ENCODE measurements around the gene TAMALIN.

TAMALIN gene

DNA sequence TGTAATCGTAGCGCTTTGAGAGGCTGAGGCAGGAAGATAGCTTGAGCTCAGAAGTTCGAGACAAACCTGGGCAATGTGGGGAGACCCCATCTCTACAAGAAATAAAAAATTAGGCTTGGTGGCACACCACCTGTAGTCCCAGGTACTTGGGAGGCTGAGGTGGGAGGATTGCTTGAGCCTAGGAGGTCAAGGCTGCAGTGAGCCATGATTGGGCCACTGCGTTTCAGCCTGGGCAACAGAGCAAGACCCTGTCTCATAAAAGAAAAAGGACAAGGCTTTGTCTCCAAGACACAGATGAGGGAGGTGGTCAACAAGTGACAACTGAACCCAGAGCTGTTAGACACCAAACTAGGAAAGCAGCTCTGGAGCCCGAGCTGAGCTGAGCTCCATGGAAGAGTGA is 14.5 kb upstream of the TAMALIN start:
- ChIA-PET CTCF (interaction anchor here (0.6 to 13.7 kb wide), 15 partner anchors 10 to 103 kb away, joined by 3 to 377 read pairs (median 5); partner anchors contain the start of gene TAMALIN), POLR2A (interaction anchor here (0.6 to 3.3 kb wide), 3 partner anchors 29 to 666 kb away, joined by 4 to 19 read pairs (median 11); no protein-coding TSS in a partner anchor)
- H3K36me3 ChIP-seq (ENCODE audit: control insufficient read depth in 4 of 4, insufficient read depth in 4 of 4, low read length in 3 of 4): peaks cover 0 to 38% (median 13%) of the 10 kb centered on the region in 4 experiments
- H3K9me3 ChIP-seq (ENCODE audit: control extremely low read depth in 1 of 5, control insufficient read depth in 4 of 5, insufficient read depth in 2 of 5, low read depth in 1 of 5, low read length in 4 of 5): no peaks in the 10 kb centered on the region
- H3K4me1 ChIP-seq (ENCODE audit: control extremely low read depth in 1 of 4, control insufficient read depth in 4 of 4, insufficient read depth in 4 of 4, low read length in 3 of 4): peaks cover 0 to 6% (median 0%) of the 10 kb centered on the region in 4 experiments
- 97% methylated on average over 4 of the region's 5 CpGs for WGBS (ENCODE audit: insufficient coverage)
- no peak overlapping the region for H3K27ac ChIP-seq (ENCODE audit: insufficient read depth in 1 of 2, low read depth in 1 of 2, low read length in 2 of 2, poor library complexity in 1 of 2, severe bottlenecking in 2 of 2)
- no peak overlapping the region for H3K4me3 ChIP-seq (ENCODE audit: control insufficient read depth in 1 of 7, extremely low read depth in 1 of 7, insufficient read depth in 4 of 7, low read depth in 2 of 7, low read length in 6 of 7)
- no peaks in the 10 kb centered on the region for H3K27me3 ChIP-seq (replicated peaks in 2 of 5; ENCODE audit: control insufficient read depth in 4 of 5, insufficient read depth in 5 of 5, low read length in 4 of 5)
- DNase-seq: no peak

DNA sequence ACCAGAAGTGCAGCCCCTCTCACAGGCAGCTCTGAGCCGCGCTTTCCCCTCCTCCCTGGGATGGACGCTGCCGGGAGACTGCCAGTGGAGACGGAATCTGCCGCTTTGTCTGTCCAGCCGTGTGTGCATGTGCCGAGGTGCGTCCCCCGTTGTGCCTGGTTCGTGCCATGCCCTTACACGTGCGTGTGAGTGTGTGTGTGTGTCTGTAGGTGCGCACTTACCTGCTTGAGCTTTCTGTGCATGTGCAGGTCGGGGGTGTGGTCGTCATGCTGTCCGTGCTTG is 12.3 kb upstream of the TAMALIN start:
- Histone ChIP-seq H3K36me3 (ENCODE audit: control insufficient read depth in 4 of 4, insufficient read depth in 4 of 4, low read length in 3 of 4) (peaks cover 0 to 41% (median 13%) of the 10 kb centered on the region in 4 experiments), H3K9me3 (ENCODE audit: control extremely low read depth in 1 of 5, control insufficient read depth in 4 of 5, insufficient read depth in 2 of 5, low read depth in 1 of 5, low read length in 4 of 5) (no peaks in the 10 kb centered on the region), H3K27ac (ENCODE audit: insufficient read depth in 1 of 2, low read depth in 1 of 2, low read length in 2 of 2, poor library complexity in 1 of 2, severe bottlenecking in 2 of 2) (no peak overlapping the region), H3K4me1 (ENCODE audit: control extremely low read depth in 1 of 4, control insufficient read depth in 4 of 4, insufficient read depth in 4 of 4, low read length in 3 of 4) (peaks cover 0 to 6% (median 0%) of the 10 kb centered on the region in 4 experiments), H3K27me3 (replicated peaks in 2 of 5; ENCODE audit: control insufficient read depth in 4 of 5, insufficient read depth in 5 of 5, low read length in 4 of 5) (no peaks in the 10 kb centered on the region), H3K4me3 (ENCODE audit: control insufficient read depth in 1 of 7, extremely low read depth in 1 of 7, insufficient read depth in 4 of 7, low read depth in 2 of 7, low read length in 6 of 7) (no peak overlapping the region)
- ChIA-PET CTCF (interaction anchor here (1.2 to 13.7 kb wide), 5 partner anchors 12 to 33 kb away, joined by 3 to 377 read pairs (median 46); partner anchors contain the start of gene TAMALIN), POLR2A (interaction anchor here (0.7 to 3.3 kb wide), 2 partner anchors 28 to 629 kb away, joined by 3 to 19 read pairs; no protein-coding TSS in a partner anchor)
- no peak for DNase-seq
- WGBS (ENCODE audit: insufficient coverage): 100% methylated on average over 3 of the region's 17 CpGs

DNA sequence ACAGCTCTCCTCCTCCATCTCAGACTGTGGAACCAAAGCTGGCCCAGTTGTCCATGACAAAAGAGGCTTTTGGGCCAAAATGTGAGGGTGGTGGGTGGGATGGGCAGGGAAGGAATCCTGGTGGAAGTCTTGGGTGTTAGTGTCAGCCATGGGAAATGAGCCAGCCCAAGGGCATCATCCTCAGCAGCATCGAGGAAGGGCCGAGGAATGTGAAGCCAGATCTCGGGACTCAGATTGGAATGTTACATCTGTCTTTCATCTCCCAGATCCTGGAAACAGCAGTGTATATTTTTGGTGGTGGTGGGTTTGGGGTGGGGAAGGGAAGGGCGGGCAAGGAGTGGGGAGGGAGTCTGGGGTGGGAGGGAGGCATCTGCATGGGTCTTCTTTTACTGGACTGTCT is 11.8 kb upstream of the TAMALIN start:
- whole genome bisulfite sequencing (ENCODE audit: insufficient coverage): 100% methylated on average over 1 of the region's 4 CpGs
- DNase-seq: no peak
- Histone ChIP-seq H3K4me3 (ENCODE audit: control insufficient read depth in 1 of 7, extremely low read depth in 1 of 7, insufficient read depth in 4 of 7, low read depth in 2 of 7, low read length in 6 of 7) (no peak overlapping the region), H3K27me3 (replicated peaks in 2 of 5; ENCODE audit: control insufficient read depth in 4 of 5, insufficient read depth in 5 of 5, low read length in 4 of 5) (no peaks in the 10 kb centered on the region), H3K36me3 (ENCODE audit: control insufficient read depth in 4 of 4, insufficient read depth in 4 of 4, low read length in 3 of 4) (peaks cover 0 to 42% (median 12%) of the 10 kb centered on the region in 4 experiments), H3K4me1 (ENCODE audit: control extremely low read depth in 1 of 4, control insufficient read depth in 4 of 4, insufficient read depth in 4 of 4, low read length in 3 of 4) (peaks cover 0 to 6% (median 0%) of the 10 kb centered on the region in 4 experiments), H3K27ac (ENCODE audit: insufficient read depth in 1 of 2, low read depth in 1 of 2, low read length in 2 of 2, poor library complexity in 1 of 2, severe bottlenecking in 2 of 2) (no peak overlapping the region), H3K9me3 (ENCODE audit: control extremely low read depth in 1 of 5, control insufficient read depth in 4 of 5, insufficient read depth in 2 of 5, low read depth in 1 of 5, low read length in 4 of 5) (no peaks in the 10 kb centered on the region)
- CTCF ChIA-PET: interaction anchor here (1.6 to 13.7 kb wide), 4 partner anchors 11 to 26 kb away, joined by 4 to 377 read pairs (median 100); partner anchors contain the start of gene TAMALIN
- POLR2A ChIA-PET: interaction anchor here (3.3 kb wide), 1 partner anchor 28 kb away, joined by 19 read pairs; no protein-coding TSS in a partner anchor

DNA sequence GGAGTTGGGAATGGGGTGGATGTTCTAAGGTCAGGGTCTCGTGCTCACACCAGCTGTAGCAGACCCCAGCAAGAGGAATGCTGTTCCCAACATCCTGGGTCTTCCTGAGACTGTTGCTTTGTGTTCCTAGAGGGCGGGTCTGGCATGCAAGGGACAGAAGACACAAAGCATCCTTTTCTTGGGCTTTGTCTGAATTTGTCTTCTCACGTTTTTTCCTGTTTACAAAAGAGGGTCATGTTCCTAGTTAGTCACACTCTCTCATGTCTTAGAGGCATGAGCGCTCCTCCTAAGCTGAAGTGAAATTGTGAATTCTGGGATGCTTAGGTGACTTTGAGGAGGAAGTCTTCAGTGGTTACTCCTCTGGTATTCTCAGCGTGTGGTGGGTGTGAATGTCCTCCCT is 9.6 kb upstream of the TAMALIN start:
- Histone ChIP-seq H3K27me3 (replicated peaks in 2 of 5; ENCODE audit: control insufficient read depth in 4 of 5, insufficient read depth in 5 of 5, low read length in 4 of 5) (no peaks in the 10 kb centered on the region), H3K4me1 (ENCODE audit: control extremely low read depth in 1 of 4, control insufficient read depth in 4 of 4, insufficient read depth in 4 of 4, low read length in 3 of 4) (peaks cover 0 to 6% (median 0%) of the 10 kb centered on the region in 4 experiments), H3K36me3 (ENCODE audit: control insufficient read depth in 4 of 4, insufficient read depth in 4 of 4, low read length in 3 of 4) (peaks cover 0 to 38% (median 10%) of the 10 kb centered on the region in 4 experiments), H3K4me3 (ENCODE audit: control insufficient read depth in 1 of 7, extremely low read depth in 1 of 7, insufficient read depth in 4 of 7, low read depth in 2 of 7, low read length in 6 of 7) (no peak overlapping the region), H3K27ac (ENCODE audit: insufficient read depth in 1 of 2, low read depth in 1 of 2, low read length in 2 of 2, poor library complexity in 1 of 2, severe bottlenecking in 2 of 2) (no peak overlapping the region), H3K9me3 (ENCODE audit: control extremely low read depth in 1 of 5, control insufficient read depth in 4 of 5, insufficient read depth in 2 of 5, low read depth in 1 of 5, low read length in 4 of 5) (no peaks in the 10 kb centered on the region)
- CTCF ChIA-PET: interaction anchor here (0.6 to 13.7 kb wide), 6 partner anchors 11 to 282 kb away, joined by 3 to 377 read pairs (median 4); no protein-coding TSS in a partner anchor
- WGBS (ENCODE audit: insufficient coverage): 100% methylated on average over 2 of the region's 5 CpGs
- no peak for DNase-seq
- POLR2A ChIA-PET: interaction anchor here (0.6 to 1.7 kb wide), 3 partner anchors 10 to 26 kb away, joined by 3 to 5 read pairs (median 4); partner anchors contain the start of gene TAMALIN

DNA sequence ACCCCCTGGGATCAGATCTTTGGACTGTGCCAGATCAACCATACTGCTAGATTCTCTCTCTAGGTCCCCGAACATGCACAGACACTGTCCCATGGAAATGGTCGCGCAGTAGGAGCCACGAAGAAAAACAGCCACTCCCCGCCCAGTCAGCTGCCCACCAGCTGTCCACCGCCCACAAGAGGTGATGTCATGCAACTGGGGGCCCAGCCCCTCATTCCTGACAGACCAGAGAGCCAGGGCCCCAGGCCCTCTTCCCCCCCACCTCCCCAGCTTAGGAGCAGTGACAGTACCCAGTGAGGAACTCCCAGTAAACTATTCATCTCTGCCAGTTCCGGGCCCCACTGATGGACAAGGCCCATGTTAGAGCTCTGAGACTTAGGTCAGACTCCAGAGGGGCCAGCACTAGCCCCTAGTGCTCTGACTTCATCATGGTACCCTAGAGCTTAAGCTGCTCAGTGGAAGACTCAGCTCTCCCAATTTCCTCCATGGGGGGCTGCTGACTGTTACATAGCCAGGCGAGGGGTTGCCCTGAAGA is 3.7 kb upstream of the TAMALIN start:
- H3K4me1 ChIP-seq (ENCODE audit: control extremely low read depth in 1 of 4, control insufficient read depth in 4 of 4, insufficient read depth in 4 of 4, low read length in 3 of 4): peaks cover 3 to 33% (median 27%) of the 10 kb centered on the region in 4 experiments
- H3K4me3 ChIP-seq (ENCODE audit: control insufficient read depth in 1 of 7, extremely low read depth in 1 of 7, insufficient read depth in 4 of 7, low read depth in 2 of 7, low read length in 6 of 7): no peak overlapping the region
- H3K9me3 ChIP-seq (ENCODE audit: control extremely low read depth in 1 of 5, control insufficient read depth in 4 of 5, insufficient read depth in 2 of 5, low read depth in 1 of 5, low read length in 4 of 5): no peaks in the 10 kb centered on the region
- POLR2A ChIA-PET: interaction anchor here (1.3 to 3.5 kb wide), 2 partner anchors 10 to 20 kb away, joined by 3 to 38 read pairs; no protein-coding TSS in a partner anchor
- peaks cover 0 to 12% (median 8%) of the 10 kb centered on the region in 5 experiments for H3K27me3 ChIP-seq (replicated peaks in 2 of 5; ENCODE audit: control insufficient read depth in 4 of 5, insufficient read depth in 5 of 5, low read length in 4 of 5)
- H3K27ac ChIP-seq (ENCODE audit: insufficient read depth in 1 of 2, low read depth in 1 of 2, low read length in 2 of 2, poor library complexity in 1 of 2, severe bottlenecking in 2 of 2): no peak overlapping the region
- H3K36me3 ChIP-seq (ENCODE audit: control insufficient read depth in 4 of 4, insufficient read depth in 4 of 4, low read length in 3 of 4): peaks cover 0 to 3% (median under 1%) of the 10 kb centered on the region in 4 experiments
- CTCF ChIA-PET: interaction anchor here (0.9 to 13.5 kb wide), 16 partner anchors 9 to 120 kb away, joined by 3 to 437 read pairs (median 4); no protein-coding TSS in a partner anchor
- no peak for DNase-seq
- WGBS (ENCODE audit: insufficient coverage): 97% methylated on average over 8 of the region's 8 CpGs

DNA sequence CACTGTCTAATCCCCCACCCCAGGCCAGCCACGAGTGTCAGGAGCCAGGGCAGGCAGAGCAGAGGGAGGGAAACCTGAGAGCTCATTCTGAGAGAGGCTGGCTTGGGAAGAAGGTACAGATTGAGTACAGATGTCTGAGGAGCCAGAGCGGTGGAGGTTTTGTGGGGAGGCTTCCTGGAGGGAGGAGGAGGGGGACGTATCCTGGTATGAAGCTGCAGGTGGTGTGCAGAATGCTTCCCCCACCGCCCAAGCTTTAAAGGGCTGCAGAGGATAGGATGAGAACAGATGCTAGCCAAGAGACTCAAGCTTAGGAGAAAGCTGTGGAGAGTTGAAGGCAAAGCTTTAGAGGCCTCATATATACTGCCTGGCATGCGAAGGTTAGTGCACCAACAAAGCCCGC is 3.2 kb upstream of the TAMALIN start:
- CTCF ChIA-PET: interaction anchor here (0.8 to 13.5 kb wide), 22 partner anchors 9 to 119 kb away, joined by 3 to 437 read pairs (median 4); no protein-coding TSS in a partner anchor
- POLR2A ChIA-PET: interaction anchor here (1.2 to 3.5 kb wide), 3 partner anchors 10 to 83 kb away, joined by 3 to 38 read pairs (median 3); no protein-coding TSS in a partner anchor
- Histone ChIP-seq H3K36me3 (ENCODE audit: control insufficient read depth in 4 of 4, insufficient read depth in 4 of 4, low read length in 3 of 4) (peaks cover 0 to 3% (median under 1%) of the 10 kb centered on the region in 4 experiments), H3K4me1 (ENCODE audit: control extremely low read depth in 1 of 4, control insufficient read depth in 4 of 4, insufficient read depth in 4 of 4, low read length in 3 of 4) (peaks cover 3 to 37% (median 29%) of the 10 kb centered on the region in 4 experiments), H3K27me3 (replicated peaks in 2 of 5; ENCODE audit: control insufficient read depth in 4 of 5, insufficient read depth in 5 of 5, low read length in 4 of 5) (peaks cover 0 to 12% (median 8%) of the 10 kb centered on the region in 5 experiments), H3K4me3 (ENCODE audit: control insufficient read depth in 1 of 7, extremely low read depth in 1 of 7, insufficient read depth in 4 of 7, low read depth in 2 of 7, low read length in 6 of 7) (no peak overlapping the region), H3K27ac (ENCODE audit: insufficient read depth in 1 of 2, low read depth in 1 of 2, low read length in 2 of 2, poor library complexity in 1 of 2, severe bottlenecking in 2 of 2) (no peak overlapping the region), H3K9me3 (ENCODE audit: control extremely low read depth in 1 of 5, control insufficient read depth in 4 of 5, insufficient read depth in 2 of 5, low read depth in 1 of 5, low read length in 4 of 5) (no peaks in the 10 kb centered on the region)
- 78% methylated on average over 5 of the region's 6 CpGs for WGBS (ENCODE audit: insufficient coverage)
- DNase-seq: peak in 1 of 3 donors; percentile 1
